ENCODE measurements around the gene CACNA2D4. TPM values are rescaled to one million over a fixed set of nuclear protein-coding genes. Genes with fewer than 3 reads are reported as not detected.
A peak's percentile ranks its signal among the peaks of the same experiment; 100 is the strongest.

CACNA2D4 gene
- total and polyA plus RNA-seq, 2 donors (not counting 3 experiments of a cell fraction or from before 2014, with no cell fraction given), result 0.58 to 0.73 TPM

DNA sequence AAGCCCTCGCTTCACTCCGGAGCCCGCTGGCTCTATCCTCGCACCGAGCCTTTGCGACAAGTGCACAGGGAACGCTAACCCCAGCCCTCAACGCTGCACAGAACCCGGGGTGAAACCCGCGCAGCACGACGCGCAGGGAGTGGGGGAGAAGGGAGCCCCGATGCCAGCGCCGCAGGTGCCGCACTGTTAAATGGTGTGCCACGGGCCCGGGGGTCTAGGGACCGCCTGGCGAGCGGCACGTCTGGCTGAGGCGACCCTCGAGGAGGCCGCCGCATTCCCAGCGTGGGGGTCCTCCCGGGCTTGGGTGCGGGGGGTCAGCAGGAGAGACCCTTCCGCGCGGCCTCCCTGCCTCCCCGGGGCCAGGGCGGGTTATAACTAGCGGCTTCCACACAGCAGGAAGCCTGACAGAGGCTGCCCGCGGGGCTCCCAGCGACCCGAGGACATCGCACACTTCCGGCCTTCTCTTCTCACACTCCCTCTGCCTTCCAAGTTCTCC lies 121.9 kb downstream of the CACNA2D4 start:
- Histone ChIP-seq H3K9me1 (replicated peaks; ENCODE audit: control insufficient read depth, extremely low read depth, insufficient read depth, low read length) (no peaks in the 10 kb centered on the region), H3K9ac (replicated peaks; ENCODE audit: extremely low read depth, insufficient read depth, low read length) (no peak overlapping the region), H3K4me2 (ENCODE audit: insufficient read depth, low read length) (peak overlapping the region; percentile 86), H4K20me1 (replicated peaks; ENCODE audit: control insufficient read depth, extremely low read depth, insufficient read depth, low read length) (no peaks in the 10 kb centered on the region), H3K79me2 (ENCODE audit: control insufficient read depth, insufficient read depth, low read length) (no peaks in the 10 kb centered on the region), H3K9me3 (replicated peaks; ENCODE audit: control insufficient read depth, insufficient read depth, low read length) (no peaks in the 10 kb centered on the region), H3K27me3 (ENCODE audit: control insufficient read depth in 2 of 2, insufficient read depth in 2 of 2, low read length in 2 of 2) (no peaks in the 10 kb centered on the region), H3K36me3 (ENCODE audit: control insufficient read depth in 2 of 2, extremely low read depth in 1 of 2, insufficient read depth in 2 of 2, low read length in 2 of 2) (no peaks in the 10 kb centered on the region), H3K4me3 (replicated peaks in 1 of 3; ENCODE audit: insufficient read depth in 1 of 3, low read depth in 1 of 3, low read length in 3 of 3) (peak overlapping the region; percentile 32 to 62 (median 35)), H3K27ac (ENCODE audit: insufficient read depth, low read depth, low read length) (no peak overlapping the region), H2AFZ (ENCODE audit: low read depth, low read length) (peak overlapping the region; percentile 90), H3K4me1 (ENCODE audit: control insufficient read depth, extremely low read depth, insufficient read depth, low read length) (peaks cover 12% of the 10 kb centered on the region)
- POLR2A ChIA-PET, result no interaction called here
- DNase-seq (ENCODE audit: low read depth, low spot score) (peak; percentile 11), FAIRE-seq (no peak)
- no peak for TF ChIP-seq EZH2 (IDR thresholded peaks at IDR 0.05; ENCODE audit: borderline replicate concordance, low read depth, low read length, severe bottlenecking)
- TF ChIP-seq, protein P1, sequence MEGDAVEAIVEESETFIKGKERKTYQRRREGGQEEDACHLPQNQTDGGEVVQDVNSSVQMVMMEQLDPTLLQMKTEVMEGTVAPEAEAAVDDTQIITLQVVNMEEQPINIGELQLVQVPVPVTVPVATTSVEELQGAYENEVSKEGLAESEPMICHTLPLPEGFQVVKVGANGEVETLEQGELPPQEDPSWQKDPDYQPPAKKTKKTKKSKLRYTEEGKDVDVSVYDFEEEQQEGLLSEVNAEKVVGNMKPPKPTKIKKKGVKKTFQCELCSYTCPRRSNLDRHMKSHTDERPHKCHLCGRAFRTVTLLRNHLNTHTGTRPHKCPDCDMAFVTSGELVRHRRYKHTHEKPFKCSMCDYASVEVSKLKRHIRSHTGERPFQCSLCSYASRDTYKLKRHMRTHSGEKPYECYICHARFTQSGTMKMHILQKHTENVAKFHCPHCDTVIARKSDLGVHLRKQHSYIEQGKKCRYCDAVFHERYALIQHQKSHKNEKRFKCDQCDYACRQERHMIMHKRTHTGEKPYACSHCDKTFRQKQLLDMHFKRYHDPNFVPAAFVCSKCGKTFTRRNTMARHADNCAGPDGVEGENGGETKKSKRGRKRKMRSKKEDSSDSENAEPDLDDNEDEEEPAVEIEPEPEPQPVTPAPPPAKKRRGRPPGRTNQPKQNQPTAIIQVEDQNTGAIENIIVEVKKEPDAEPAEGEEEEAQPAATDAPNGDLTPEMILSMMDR (IDR thresholded peaks at IDR 0.05; ENCODE audit: extremely low read depth in 1 of 2, insufficient read depth in 1 of 2, low read depth in 1 of 2, low read length in 2 of 2), result no peak
- no peak for TF ChIP-seq JUN (IDR thresholded peaks at IDR 0.05; ENCODE audit: borderline replicate concordance, insufficient read depth, insufficient read length, low read depth)
- TF ChIP-seq GATA2 (IDR thresholded peaks at IDR 0.05; ENCODE audit: insufficient read depth, insufficient read length, low read depth, low read length), result no peak
- TF ChIP-seq MYC (IDR thresholded peaks at IDR 0.05; ENCODE audit: low read depth, low read length), result no peak
- TF ChIP-seq POLR2AphosphoS5 (IDR thresholded peaks at IDR 0.05; ENCODE audit: insufficient read depth, low read depth, low read length), result no peak
- no peak for TF ChIP-seq FOS (IDR thresholded peaks at IDR 0.05; ENCODE audit: borderline replicate concordance, insufficient read depth, low read length)
- TF ChIP-seq, protein P2, sequence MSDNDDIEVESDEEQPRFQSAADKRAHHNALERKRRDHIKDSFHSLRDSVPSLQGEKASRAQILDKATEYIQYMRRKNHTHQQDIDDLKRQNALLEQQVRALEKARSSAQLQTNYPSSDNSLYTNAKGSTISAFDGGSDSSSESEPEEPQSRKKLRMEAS (IDR thresholded peaks at IDR 0.05; ENCODE audit: insufficient read depth, insufficient read length), result no peak
- no peak for TF ChIP-seq POLR2A (IDR thresholded peaks at IDR 0.05; ENCODE audit: low read depth, low read length)
- intact Hi-C loops (cut with micrococcal nuclease), result loop anchor here (1.0 to 2.0 kb wide), 4 partner anchors 144 to 787 kb away; partner anchors contain the start of gene DCP1B
- CTCF ChIA-PET, result interaction anchor here (1.0 to 8.1 kb wide), 6 partner anchors 12 to 162 kb away, joined by 3 to 226 read pairs (median 8); no protein-coding TSS in a partner anchor
- dilution Hi-C loops (cut with MboI; ENCODE audit: extremely low pct_ligation_motif_present, low sequenced_read_pairs), result no loop called here
- BruUV-seq (replicated peaks), result no TSS peak

Data from endothelial cell of umbilical vein (primary cell).